Heart left ventricle (tissue), 13 donors: ENCODE data around the gene MEIS2.

ENCODE experiments used
- POLR2A ChIP-seq, 2 donors: fragments of 450-650 bp; IDR thresholded peaks; one replicate each; pipeline ENCODE4 v1.6.1; 2017; ENCODE audit warnings: antibody characterized with exemption in 2 of 2, mild to moderate bottlenecking in 2 of 2, moderate library complexity in 2 of 2
- TF ChIP-seq, protein P1 (sequence below), 12 donors: fragments of 200-600 bp; sonication (generic) in 4 of 12; IDR thresholded peaks; one replicate each; pipeline versions ENCODE4 v1.5.0 to v1.8.0; 2018 to 2022; ENCODE audit warnings: antibody characterized with exemption in 12 of 12, mild to moderate bottlenecking in 5 of 12
- donor health status: ischemic (EF 13 %, LVEDD 7.1; RV severe dilation, severe dysfunction).
- donor health status: DM: no; HTN: yes; CAD: no.
- donor health status: DM: no; HTN: no; CAD: no.
- donor health status: ischemic (EF 25% LVEDD 6.9; RV normal size, moderate dysfunction).
- donor health status: ischemic (EF 25% LVEDD 5.7; RV mildly dilated, moderate dysfunction).
- donor health status: ischemic (EF 35%, LVEDD 5.7; RV mildly dilated, moderate dysfunction).
- donor health status: nonischemic (EF 11% LVEDD 7.7; RV severe dilation, severe dysfunction).
- donor health status: DM: yes; HTN: yes; CAD: no.
- donor health status: PGD.
- donor health status: ischemic (EF 29% LVEDD 5.4; RV normal size, mild dysfunction).
- donor health status: nonischemic (EF 23%, LVEDD 6.1; RV moderate dilation, normal function).

GRCh38 chr15:37142371-37142770, 42.0 kb upstream of the MEIS2 start:
- TF ChIP-seq, protein P1, sequence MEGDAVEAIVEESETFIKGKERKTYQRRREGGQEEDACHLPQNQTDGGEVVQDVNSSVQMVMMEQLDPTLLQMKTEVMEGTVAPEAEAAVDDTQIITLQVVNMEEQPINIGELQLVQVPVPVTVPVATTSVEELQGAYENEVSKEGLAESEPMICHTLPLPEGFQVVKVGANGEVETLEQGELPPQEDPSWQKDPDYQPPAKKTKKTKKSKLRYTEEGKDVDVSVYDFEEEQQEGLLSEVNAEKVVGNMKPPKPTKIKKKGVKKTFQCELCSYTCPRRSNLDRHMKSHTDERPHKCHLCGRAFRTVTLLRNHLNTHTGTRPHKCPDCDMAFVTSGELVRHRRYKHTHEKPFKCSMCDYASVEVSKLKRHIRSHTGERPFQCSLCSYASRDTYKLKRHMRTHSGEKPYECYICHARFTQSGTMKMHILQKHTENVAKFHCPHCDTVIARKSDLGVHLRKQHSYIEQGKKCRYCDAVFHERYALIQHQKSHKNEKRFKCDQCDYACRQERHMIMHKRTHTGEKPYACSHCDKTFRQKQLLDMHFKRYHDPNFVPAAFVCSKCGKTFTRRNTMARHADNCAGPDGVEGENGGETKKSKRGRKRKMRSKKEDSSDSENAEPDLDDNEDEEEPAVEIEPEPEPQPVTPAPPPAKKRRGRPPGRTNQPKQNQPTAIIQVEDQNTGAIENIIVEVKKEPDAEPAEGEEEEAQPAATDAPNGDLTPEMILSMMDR (IDR thresholded peaks at IDR 0.05), result no peak
- no peak for TF ChIP-seq POLR2A (IDR thresholded peaks at IDR 0.05)
